IMR-90 (cell line): ENCODE measurements around the gene FEN1. TPM values are rescaled to one million over a fixed set of nuclear protein-coding genes. Genes with fewer than 3 reads are reported as not detected.

Source experiments
- ATAC-seq: fragments of 200-7000 bp; cut with Tn5 transposase; 2 replicates; pipeline ENCODE4 v1.9.1; 2020; ENCODE audit warnings: low read depth, mild to moderate bottlenecking, moderate library complexity
- BruUV-seq: library from RNA; stranded (reverse); fragments of 400-500 nt; replicated peaks from 2 replicates; lab custom pipeline; 2021; lab: Mats Ljungman, UMichigan
- CTCF ChIA-PET: fragments of 300-600 bp; formaldehyde crosslinking; extraction: SDS; loops from one replicate; lab custom pipeline; 2021; ENCODE audit warnings: antibody characterized with exemption; lab: Yijun Ruan, JAX
- POLR2A ChIA-PET: fragments of 300-600 bp; sonication (Branson Sonifier 250); formaldehyde crosslinking; loops from one replicate; lab custom pipeline; 2022; ENCODE audit warnings: antibody characterized with exemption; ENCODE audit not compliant: unreplicated experiment; lab: Charles Lee
- DNase-seq: peaks from one replicate; pipeline ENCODE4 v3.0.0; 2013
- H2AFZ ChIP-seq: replicated peaks from 2 replicates; pipeline ENCODE3; 2013; ENCODE audit warnings: low read length, mild to moderate bottlenecking; ENCODE audit not compliant: poor library complexity
- H2AK5ac ChIP-seq: 2 replicates; pipeline ENCODE4 v1.6.1; 2013; ENCODE audit warnings: low read depth, low read length, inconsistent platforms
- H2AK9ac ChIP-seq: replicated peaks from 2 replicates; pipeline ENCODE3; 2013; ENCODE audit warnings: mild to moderate bottlenecking, low read depth, low read length, moderate library complexity; ENCODE audit not compliant: poor library complexity
- H2BK120ac ChIP-seq: 2 replicates; pipeline ENCODE4 v1.6.1; 2013; ENCODE audit warnings: low read depth, low read length, inconsistent platforms
- H2BK15ac ChIP-seq: 3 replicates; pipeline ENCODE4 v1.6.1; 2013; ENCODE audit warnings: low read depth, low read length, inconsistent platforms
- H2BK20ac ChIP-seq: 2 replicates; pipeline ENCODE4 v1.6.1; 2013; ENCODE audit warnings: low read depth, mild to moderate bottlenecking, inconsistent platforms, low read length, moderate library complexity
- H2BK5ac ChIP-seq: 2 replicates; pipeline ENCODE4 v1.6.1; 2013; ENCODE audit warnings: mild to moderate bottlenecking, low read depth, low read length, inconsistent platforms; ENCODE audit not compliant: poor library complexity, severe bottlenecking
- H3K14ac ChIP-seq: replicated peaks from 2 replicates; pipeline ENCODE4 v1.6.1; 2013; ENCODE audit warnings: low read depth, low read length, inconsistent platforms
- H3K18ac ChIP-seq: 2 replicates; pipeline ENCODE4 v1.6.1; 2013; ENCODE audit warnings: low read depth, low read length, control low read depth
- H3K23ac ChIP-seq: 2 replicates; pipeline ENCODE4 v1.6.1; 2013; ENCODE audit warnings: low read depth, low read length, inconsistent platforms
- H3K27ac ChIP-seq: 2 replicates; pipeline ENCODE4 v1.5.1; 2013; ENCODE audit warnings: mild to moderate bottlenecking, control low read depth, low read length; ENCODE audit not compliant: insufficient read depth
- H3K27me3 ChIP-seq: 2 replicates; pipeline ENCODE4 v1.6.1; 2013; ENCODE audit warnings: low read length; ENCODE audit not compliant: control insufficient read depth, insufficient read depth
- H3K36me3 ChIP-seq: 2 replicates; pipeline ENCODE4 v1.6.1; 2013; ENCODE audit warnings: low read length, mixed read lengths; ENCODE audit not compliant: control insufficient read depth, insufficient read depth
- H3K4ac ChIP-seq: 2 replicates; pipeline ENCODE4 v1.6.1; 2013; ENCODE audit warnings: low read depth, low read length, inconsistent platforms
- H3K4me1 ChIP-seq: 2 replicates; pipeline ENCODE4 v1.6.1; 2013; ENCODE audit warnings: low read length, mixed read lengths; ENCODE audit not compliant: control insufficient read depth, insufficient read depth
- H3K4me2 ChIP-seq: 2 replicates; pipeline ENCODE4 v1.6.1; 2013; ENCODE audit warnings: low read depth, mild to moderate bottlenecking, control low read depth, low read length, moderate library complexity
- H3K4me3 ChIP-seq: 2 replicates; pipeline ENCODE4 v1.5.1; 2013; ENCODE audit warnings: low read depth, mild to moderate bottlenecking, control low read depth, low read length, moderate library complexity; ENCODE audit not compliant: insufficient read depth
- H3K56ac ChIP-seq: 2 replicates; pipeline ENCODE4 v1.6.1; 2013; ENCODE audit warnings: low read length, inconsistent platforms; ENCODE audit not compliant: insufficient read depth; ENCODE audit errors: extremely low read depth
- H3K79me1 ChIP-seq, 2 experiments: 2 replicates each; pipeline ENCODE4 v1.6.1; 2013; ENCODE audit warnings: low read length in 2 of 2, inconsistent platforms in 1 of 2, low read depth in 1 of 2
- H3K9ac ChIP-seq: 2 replicates; pipeline ENCODE4 v1.6.1; 2013; ENCODE audit warnings: low read depth, low read length, control low read depth
- H3K9me1 ChIP-seq: 2 replicates; pipeline ENCODE4 v1.6.1; 2013; ENCODE audit warnings: low read length, inconsistent platforms; ENCODE audit not compliant: insufficient read depth
- H3K9me3 ChIP-seq: 2 replicates; pipeline ENCODE4 v1.6.1; 2013; ENCODE audit warnings: low read length; ENCODE audit not compliant: control insufficient read depth, insufficient read depth
- H4K20me1 ChIP-seq: 2 replicates; pipeline ENCODE4 v1.6.1; 2013; ENCODE audit warnings: low read length, inconsistent platforms; ENCODE audit not compliant: insufficient read depth
- H4K5ac ChIP-seq: 2 replicates; pipeline ENCODE4 v1.6.1; 2013; ENCODE audit warnings: mild to moderate bottlenecking, low read depth, low read length, control low read depth
- H4K8ac ChIP-seq, 2 experiments: 2 replicates each; pipeline ENCODE4 v1.6.1; 2013; ENCODE audit warnings: low read depth in 2 of 2, low read length in 2 of 2, control low read depth in 1 of 2, inconsistent platforms in 1 of 2
- H4K91ac ChIP-seq: 2 replicates; pipeline ENCODE4 v1.6.1; 2013; ENCODE audit warnings: low read depth, low read length, inconsistent platforms; ENCODE audit not compliant: insufficient read depth
- CEBPB ChIP-seq: IDR thresholded peaks from 2 replicates; pipeline ENCODE4 v1.6.1; 2012; ENCODE audit warnings: low read depth, low read length, improper control_type of control experiment
- CHD1 ChIP-seq: IDR thresholded peaks from 2 replicates; pipeline ENCODE4 v1.6.1; 2012; ENCODE audit warnings: low read depth, low read length, improper control_type of control experiment
- CTCF ChIP-seq: conservative IDR thresholded peaks from 2 replicates; pipeline ENCODE4 v1.5.1; 2012; ENCODE audit warnings: mild to moderate bottlenecking, low read depth, low read length, improper control_type of control experiment
- MAFK ChIP-seq: IDR thresholded peaks from 2 replicates; pipeline ENCODE4 v1.6.1; 2012; ENCODE audit warnings: low read depth, low read length, improper control_type of control experiment
- MAZ ChIP-seq: IDR thresholded peaks from 2 replicates; pipeline ENCODE4 v1.6.1; 2012; ENCODE audit warnings: low read depth, mild to moderate bottlenecking, low read length, improper control_type of control experiment, moderate library complexity, borderline replicate concordance
- RCOR1 ChIP-seq: IDR thresholded peaks from 2 replicates; pipeline ENCODE4 v1.6.1; 2012; ENCODE audit warnings: mild to moderate bottlenecking, low read length, improper control_type of control experiment; ENCODE audit not compliant: insufficient replicate concordance
- SMC3 ChIP-seq: fragments of 150-350 bp; IDR thresholded peaks from 2 replicates; pipeline ENCODE4 v1.6.1; 2016; ENCODE audit warnings: low read depth, mild to moderate bottlenecking, antibody characterized with exemption, low read length, moderate library complexity
- WGBS, 2 experiments: methylation state at CpG; one replicate each; pipeline versions ENCODE4 v1.1.5 to v1.1.7; 2013; ENCODE audit warnings: missing lambda C conversion rate in 2 of 2; ENCODE audit not compliant: insufficient read length in 1 of 2; ENCODE audit errors: extremely low coverage in 2 of 2; 5-methylcytosine and 5-hydroxymethylcytosine counted together
- dilution Hi-C: fragments of 300-500 bp; cut with HindIII; formaldehyde crosslinking; loops from one replicate; pipeline ENCODE4 v1.14.3; 2018; ENCODE audit warnings: low sequenced_read_pairs; ENCODE audit not compliant: unreplicated experiment
- in situ Hi-C: fragments of 300-500 bp; cut with MboI; formaldehyde crosslinking; loops from 3 replicates; pipeline ENCODE4 v1.14.3; 2019; ENCODE audit warnings: low sequenced_read_pairs, inconsistent platforms, mixed read lengths
- intact Hi-C: fragments of 100-400 bp; cut with micrococcal nuclease; formaldehyde crosslinking; loops from 2 replicates; pipeline ENCODE4 v1.10.0; 2022
- polyA plus RNA-seq, 3 experiments: library from polyadenylated mRNA; depleted of rRNA; stranded (reverse); fragments of >200 nt; gene quantifications; 2 replicates each; pipeline ENCODE4 v1.2.3, GENCODE V29; 2012; ENCODE audit warnings: low replicate concordance in 1 of 3
- total RNA-seq: library from RNA; depleted of rRNA; stranded (reverse); fragments of >200 nt; gene quantifications from 2 replicates; pipeline ENCODE4 v1.2.3, GENCODE V29; 2012

Gene FEN1
- total and polyA plus RNA-seq, 2 of the 4 experiments (the other 2 are of a cell fraction) = 23.0 to 41.9 TPM

- H3K27me3 ChIP-seq = no peaks in the 10 kb centered on the region
- intact Hi-C loops (no loop called here), dilution Hi-C loops (no loop called here), in situ Hi-C loops (no loop called here)
- CTCF ChIA-PET = no interaction called here
- H3K9me3 ChIP-seq = no peaks in the 10 kb centered on the region
- DNase-seq (no peak), ATAC-seq (no peak)
- POLR2A ChIA-PET = interaction anchor here (1.7 kb wide), 1 partner anchor 8 kb away, joined by 6 read pairs; no protein-coding TSS in a partner anchor
- H3K4me2 ChIP-seq = no peak overlapping the region
- H3K23ac ChIP-seq = no peak overlapping the region
- H3K4me1 ChIP-seq = no peaks in the 10 kb centered on the region
- H2BK5ac ChIP-seq = no peak overlapping the region
- no peak overlapping the region for H3K27ac ChIP-seq
- H4K8ac ChIP-seq = no peak overlapping the region
- H4K91ac ChIP-seq = no peak overlapping the region
- H2BK15ac ChIP-seq = no peak overlapping the region
- H3K18ac ChIP-seq = no peak overlapping the region
- no peak overlapping the region for H2BK20ac ChIP-seq
- H2AFZ ChIP-seq = no peak overlapping the region
- H3K79me1 ChIP-seq = peaks cover 0 to 26% of the 10 kb centered on the region in 2 experiments; a peak in 3 of 4 replicates
- H4K5ac ChIP-seq = no peak overlapping the region
- no peak overlapping the region for H2AK9ac ChIP-seq
- H3K56ac ChIP-seq = no peak overlapping the region
- H2AK5ac ChIP-seq = no peak overlapping the region
- no peak for TF ChIP-seq SMC3
- no peak for TF ChIP-seq MAZ
- no peak for TF ChIP-seq CTCF
- TF ChIP-seq RCOR1 = no peak
- TF ChIP-seq CEBPB = no peak
- no peak for TF ChIP-seq CHD1
- no peak for TF ChIP-seq MAFK
- H4K20me1 ChIP-seq = no peaks in the 10 kb centered on the region
- no peak overlapping the region for H3K4me3 ChIP-seq
- peaks cover 2% of the 10 kb centered on the region; the same call in 1 of the 2 replicates for H3K9me1 ChIP-seq
- no peak overlapping the region for H2BK120ac ChIP-seq
- no peak overlapping the region for H3K14ac ChIP-seq
- no peak overlapping the region for H3K9ac ChIP-seq
- 90% methylated on average over 3 of the region's 5 CpGs; no CpG with 5 or more reads in 1 of the 2 experiments for WGBS, 2 experiments
- H3K36me3 ChIP-seq = peaks cover 56% of the 10 kb centered on the region
- BruUV-seq = no TSS peak
- H3K4ac ChIP-seq = no peak overlapping the region
Measured at GRCh38 chr11:61806785-61807184, 14.1 kb downstream of the FEN1 start.
